Heart left ventricle (tissue), 13 donors: ENCODE measurements around the gene PRTN3.

Experiments
- POLR2A ChIP-seq, 2 donors: fragments of 450-650 bp; IDR thresholded peaks; one replicate each; pipeline ENCODE4 v1.6.1; 2017; ENCODE audit warnings: antibody characterized with exemption in 2 of 2, mild to moderate bottlenecking in 2 of 2, moderate library complexity in 2 of 2
- TF ChIP-seq, protein P1 (sequence below), 12 donors: fragments of 200-600 bp; sonication (generic) in 4 of 12; IDR thresholded peaks; one replicate each; pipeline versions ENCODE4 v1.5.0 to v1.8.0; 2018 to 2022; ENCODE audit warnings: antibody characterized with exemption in 12 of 12, mild to moderate bottlenecking in 5 of 12
- donor health status: ischemic (EF 13 %, LVEDD 7.1; RV severe dilation, severe dysfunction).
- donor health status: DM: no; HTN: yes; CAD: no.
- donor health status: DM: no; HTN: no; CAD: no.
- donor health status: ischemic (EF 25% LVEDD 6.9; RV normal size, moderate dysfunction).
- donor health status: ischemic (EF 25% LVEDD 5.7; RV mildly dilated, moderate dysfunction).
- donor health status: ischemic (EF 35%, LVEDD 5.7; RV mildly dilated, moderate dysfunction).
- donor health status: nonischemic (EF 11% LVEDD 7.7; RV severe dilation, severe dysfunction).
- donor health status: DM: yes; HTN: yes; CAD: no.
- donor health status: PGD.
- donor health status: ischemic (EF 29% LVEDD 5.4; RV normal size, mild dysfunction).
- donor health status: nonischemic (EF 23%, LVEDD 6.1; RV moderate dilation, normal function).

DNA sequence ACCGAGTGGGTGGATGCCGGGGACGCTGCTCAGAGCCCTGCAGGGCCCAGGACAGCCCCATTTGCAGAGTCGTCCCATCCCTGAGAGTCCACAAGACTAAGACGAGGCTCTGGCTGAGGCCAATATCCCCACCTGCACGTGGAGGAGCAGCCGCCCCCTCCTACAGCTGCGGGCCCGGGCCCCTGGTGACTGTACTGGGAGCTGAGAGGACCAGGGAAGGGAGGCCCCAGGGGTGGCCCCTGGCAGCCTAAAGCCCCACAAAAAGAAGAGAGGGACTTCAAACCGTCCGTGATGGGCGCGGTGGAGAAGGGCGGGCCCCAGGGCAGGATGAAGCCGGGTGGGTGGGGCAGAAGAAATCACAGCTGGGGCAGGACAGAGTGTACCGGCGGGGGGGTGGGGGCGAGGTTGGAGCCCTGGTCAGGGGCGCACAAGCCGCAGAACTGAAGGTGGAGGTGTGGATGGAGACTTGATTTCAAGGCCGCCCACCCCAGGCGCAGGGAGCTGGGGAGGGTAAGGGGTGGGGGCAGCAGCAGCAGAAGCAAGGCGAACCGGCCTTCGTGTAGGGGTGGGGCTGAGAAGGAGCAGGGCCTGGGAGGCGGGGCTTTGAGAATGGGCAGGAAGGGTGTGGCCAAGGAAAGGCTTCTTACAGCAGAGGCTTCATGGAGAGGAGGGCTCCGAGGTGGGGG, 31.6 kb downstream of the PRTN3 start:
- TF ChIP-seq, protein P1, sequence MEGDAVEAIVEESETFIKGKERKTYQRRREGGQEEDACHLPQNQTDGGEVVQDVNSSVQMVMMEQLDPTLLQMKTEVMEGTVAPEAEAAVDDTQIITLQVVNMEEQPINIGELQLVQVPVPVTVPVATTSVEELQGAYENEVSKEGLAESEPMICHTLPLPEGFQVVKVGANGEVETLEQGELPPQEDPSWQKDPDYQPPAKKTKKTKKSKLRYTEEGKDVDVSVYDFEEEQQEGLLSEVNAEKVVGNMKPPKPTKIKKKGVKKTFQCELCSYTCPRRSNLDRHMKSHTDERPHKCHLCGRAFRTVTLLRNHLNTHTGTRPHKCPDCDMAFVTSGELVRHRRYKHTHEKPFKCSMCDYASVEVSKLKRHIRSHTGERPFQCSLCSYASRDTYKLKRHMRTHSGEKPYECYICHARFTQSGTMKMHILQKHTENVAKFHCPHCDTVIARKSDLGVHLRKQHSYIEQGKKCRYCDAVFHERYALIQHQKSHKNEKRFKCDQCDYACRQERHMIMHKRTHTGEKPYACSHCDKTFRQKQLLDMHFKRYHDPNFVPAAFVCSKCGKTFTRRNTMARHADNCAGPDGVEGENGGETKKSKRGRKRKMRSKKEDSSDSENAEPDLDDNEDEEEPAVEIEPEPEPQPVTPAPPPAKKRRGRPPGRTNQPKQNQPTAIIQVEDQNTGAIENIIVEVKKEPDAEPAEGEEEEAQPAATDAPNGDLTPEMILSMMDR (IDR thresholded peaks at IDR 0.05): no peak
- TF ChIP-seq POLR2A (IDR thresholded peaks at IDR 0.05): no peak
